ENCODE results near the gene GSTA4.

Gene GSTA4, protein sequence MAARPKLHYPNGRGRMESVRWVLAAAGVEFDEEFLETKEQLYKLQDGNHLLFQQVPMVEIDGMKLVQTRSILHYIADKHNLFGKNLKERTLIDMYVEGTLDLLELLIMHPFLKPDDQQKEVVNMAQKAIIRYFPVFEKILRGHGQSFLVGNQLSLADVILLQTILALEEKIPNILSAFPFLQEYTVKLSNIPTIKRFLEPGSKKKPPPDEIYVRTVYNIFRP

DNA sequence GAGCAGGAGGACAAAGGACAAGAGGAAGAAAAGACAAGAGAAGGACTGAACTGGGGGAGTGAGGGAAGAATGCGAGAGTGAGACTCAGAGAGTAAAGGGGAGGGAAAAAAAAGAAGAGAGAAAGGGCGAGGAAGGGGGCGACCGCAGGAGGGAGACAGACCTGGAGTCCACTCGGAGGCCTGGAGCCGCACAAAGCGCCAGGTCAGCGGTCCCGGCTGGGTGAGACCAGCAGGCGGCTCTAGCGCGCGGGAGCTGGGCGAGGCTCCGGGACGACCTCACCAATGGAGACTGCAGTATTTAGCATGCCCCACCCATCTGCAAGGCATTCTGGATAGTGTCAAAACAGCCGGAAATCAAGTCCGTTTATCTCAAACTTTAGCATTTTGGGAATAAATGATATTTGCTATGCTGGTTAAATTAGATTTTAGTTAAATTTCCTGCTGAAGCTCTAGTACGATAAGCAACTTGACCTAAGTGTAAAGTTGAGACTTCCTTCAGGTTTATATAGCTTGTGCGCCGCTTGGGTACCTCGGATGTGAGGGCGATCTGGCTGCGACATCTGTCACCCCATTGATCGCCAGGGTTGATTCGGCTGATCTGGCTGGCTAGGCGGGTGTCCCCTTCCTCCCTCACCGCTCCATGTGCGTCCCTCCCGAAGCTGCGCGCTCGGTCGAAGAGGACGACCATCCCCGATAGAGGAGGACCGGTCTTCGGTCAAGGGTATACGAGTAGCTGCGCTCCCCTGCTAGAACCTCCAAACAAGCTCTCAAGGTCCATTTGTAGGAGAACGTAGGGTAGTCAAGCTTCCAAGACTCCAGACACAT is at the start of gene GSTA4:
Gene GSTA4 (minus strand): TSS at position 196 of the 824 bp plus-strand sequence. CDS start 1,041 bp downstream, outside the sequence.
- ATAC-seq: peak; percentile 93 to 94

- ATAC-seq: no peak
Measured at GRCh38 chr6:53044572-53044971, 49.5 kb upstream of the GSTA4 start.

- ATAC-seq: no peak
Measured at GRCh38 chr6:53044071-53044470, 49.0 kb upstream of the GSTA4 start.

- no peak for ATAC-seq
Measured at GRCh38 chr6:53043581-53043980, 48.5 kb upstream of the GSTA4 start.

- no peak for ATAC-seq
Measured at GRCh38 chr6:53042112-53042511, 47.0 kb upstream of the GSTA4 start.

GRCh38 chr6:53041356-53041755 is 46.3 kb upstream of the GSTA4 start:
- ATAC-seq: no peak

DNA sequence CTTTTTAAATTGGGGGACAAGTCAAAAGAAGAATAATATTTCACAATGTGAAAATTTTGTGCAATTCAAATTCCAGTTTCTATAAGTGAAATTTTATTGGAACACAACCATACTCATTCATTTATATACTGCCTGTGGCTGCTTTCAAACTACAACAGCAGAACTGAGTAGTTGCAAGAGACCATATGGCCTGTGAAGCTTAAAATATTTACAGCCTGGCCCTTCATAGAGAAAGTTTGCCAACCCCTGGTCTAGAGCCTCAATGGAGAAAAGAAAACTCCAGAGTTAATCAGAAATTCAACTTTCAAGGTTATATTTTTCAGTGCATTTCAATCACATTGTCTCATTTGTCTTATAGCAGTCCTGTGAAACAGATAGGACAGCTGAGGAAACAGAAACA is 43.5 kb upstream of the GSTA4 start:
- ATAC-seq: no peak

DNA sequence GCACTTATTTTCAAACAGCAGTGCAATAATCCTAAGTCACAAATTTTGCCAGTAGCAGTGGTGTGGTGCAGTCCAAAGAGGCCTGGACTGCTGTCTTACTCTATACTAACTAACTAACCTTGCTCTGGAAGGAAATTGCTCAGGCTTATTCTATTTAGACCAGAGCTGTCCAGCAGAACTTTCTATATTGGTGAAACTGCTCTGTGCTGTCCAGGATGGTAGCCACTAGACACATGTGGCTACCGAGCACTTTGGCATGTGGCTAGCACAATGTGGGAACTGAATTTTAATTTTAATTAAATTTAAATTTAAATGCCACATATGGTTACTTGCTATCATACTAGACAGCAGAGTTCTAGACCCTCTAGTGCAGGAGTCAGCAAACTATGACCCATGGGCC is 43.1 kb upstream of the GSTA4 start:
- no peak for ATAC-seq

GRCh38 chr6:53035549-53036213 is 40.6 kb upstream of the GSTA4 start:
- no peak for ATAC-seq

DNA sequence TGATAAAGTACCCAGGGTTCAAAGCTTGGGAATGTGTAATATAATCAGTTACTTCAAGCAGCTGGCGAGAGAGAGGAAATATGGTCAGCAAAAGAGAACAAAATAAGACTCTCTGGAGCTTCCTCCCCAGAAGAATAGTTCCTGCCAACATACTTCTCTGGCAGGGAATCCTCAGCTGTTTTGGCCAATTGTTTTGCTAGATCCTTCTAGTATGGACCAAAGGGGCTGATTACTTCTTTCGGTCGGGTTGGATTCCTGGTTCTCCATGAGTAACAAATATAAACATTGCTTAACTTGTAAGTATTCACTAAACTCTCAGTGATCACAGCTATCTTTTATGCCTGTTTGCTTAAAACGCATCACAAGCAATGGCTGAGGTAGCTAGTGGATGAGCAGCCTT is 38.7 kb upstream of the GSTA4 start:
- ATAC-seq: no peak

GRCh38 chr6:53032849-53033248 is 37.8 kb upstream of the GSTA4 start:
- no peak for ATAC-seq

DNA sequence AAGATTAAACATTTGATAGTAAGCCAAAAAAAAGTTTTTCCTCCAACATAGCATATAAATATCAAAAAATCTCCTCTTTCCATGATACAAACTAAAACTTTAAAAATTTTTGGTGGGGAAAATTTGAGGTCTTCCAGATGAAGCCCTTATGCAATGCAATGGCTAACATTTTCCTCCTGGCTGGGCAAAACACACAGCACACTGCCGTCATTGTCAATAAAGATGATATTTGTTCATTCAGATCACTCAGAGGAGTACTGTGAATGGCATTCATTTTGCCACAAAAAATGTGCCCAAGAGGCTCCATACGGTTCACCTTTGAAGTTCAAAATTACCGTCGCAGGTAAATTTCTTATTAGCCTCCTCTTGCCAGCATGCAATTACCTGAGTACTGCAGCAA is 36.2 kb upstream of the GSTA4 start:
- no peak for ATAC-seq

- no peak for ATAC-seq
Measured at GRCh38 chr6:53029761-53030160, 34.7 kb upstream of the GSTA4 start.

DNA sequence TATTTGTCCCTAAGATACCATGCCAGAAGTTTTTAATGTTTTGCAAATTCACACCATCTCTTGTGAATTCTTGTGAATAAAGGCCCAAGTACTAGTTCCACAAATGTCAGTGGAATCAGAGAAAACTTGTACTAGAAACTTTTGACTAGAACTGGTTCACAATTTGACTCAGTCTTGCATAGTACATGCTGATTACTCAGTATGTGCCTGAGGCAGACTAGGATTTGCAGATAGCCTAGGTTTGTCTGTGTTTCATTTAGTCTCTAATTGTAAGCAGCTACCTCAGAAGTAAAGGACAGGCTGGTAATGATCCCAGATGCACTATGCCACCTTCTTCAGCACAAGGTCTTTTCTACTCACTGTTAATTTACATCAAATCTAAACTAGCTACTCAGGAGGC is 34.2 kb upstream of the GSTA4 start:
- no peak for ATAC-seq

GRCh38 chr6:53028467-53028866 is 33.4 kb upstream of the GSTA4 start:
- no peak for ATAC-seq

- ATAC-seq: no peak
Measured at GRCh38 chr6:53027131-53027718, 32.1 kb upstream of the GSTA4 start.

DNA sequence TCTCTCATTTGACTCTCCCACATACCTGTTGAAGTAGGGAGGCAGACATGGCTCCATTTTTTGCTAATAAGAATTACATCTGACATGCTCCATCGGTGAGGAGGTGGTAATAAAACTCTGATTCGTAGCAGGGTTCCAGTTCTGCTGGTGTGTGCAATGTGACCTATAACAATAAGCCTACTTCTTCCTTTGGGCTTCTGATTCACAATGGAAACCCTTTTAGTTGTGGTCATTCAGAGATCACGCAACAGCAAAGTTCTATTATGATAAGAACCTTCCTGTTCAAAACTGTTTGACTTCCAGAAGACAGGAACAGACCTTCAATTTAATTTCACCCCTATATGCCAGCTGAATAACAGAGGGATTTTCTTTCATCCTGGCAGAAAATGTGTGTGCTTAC is 31.4 kb upstream of the GSTA4 start:
- ATAC-seq: no peak

- ATAC-seq: no peak
Measured at GRCh38 chr6:53023323-53023722, 28.2 kb upstream of the GSTA4 start.

DNA sequence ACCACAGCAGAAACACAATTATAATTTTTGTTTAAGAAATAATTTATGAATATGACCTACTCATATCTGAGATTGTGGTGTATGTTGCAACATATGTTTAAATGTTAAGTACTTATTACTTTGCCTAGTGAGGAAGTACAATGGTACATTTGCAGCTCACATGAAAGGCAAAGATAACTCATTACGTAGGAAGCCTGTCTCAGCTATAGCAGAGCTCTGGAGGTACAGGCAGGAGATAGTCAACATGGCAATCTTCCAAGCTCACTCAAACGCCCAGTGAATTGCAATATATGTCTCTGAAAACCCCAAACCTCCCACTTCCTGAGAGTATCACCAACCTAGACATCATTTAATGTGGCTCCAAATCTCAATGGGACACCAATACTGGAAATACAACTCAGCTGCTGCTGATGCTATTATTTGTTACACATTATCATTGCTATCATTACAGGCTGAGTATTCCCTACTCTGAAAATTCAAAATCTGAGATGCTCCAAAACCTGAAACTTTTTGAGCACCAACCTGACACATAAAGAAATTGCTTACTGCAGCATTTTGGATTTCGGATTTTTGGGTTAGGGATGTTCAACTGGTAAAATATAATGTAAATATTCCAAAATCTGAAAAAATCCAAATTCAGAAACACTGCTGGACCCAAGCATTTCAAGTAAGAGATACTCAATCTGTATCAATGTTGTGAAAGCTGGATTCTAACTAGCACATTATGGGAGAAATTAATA is 25.1 kb upstream of the GSTA4 start:
- ATAC-seq: no peak

DNA sequence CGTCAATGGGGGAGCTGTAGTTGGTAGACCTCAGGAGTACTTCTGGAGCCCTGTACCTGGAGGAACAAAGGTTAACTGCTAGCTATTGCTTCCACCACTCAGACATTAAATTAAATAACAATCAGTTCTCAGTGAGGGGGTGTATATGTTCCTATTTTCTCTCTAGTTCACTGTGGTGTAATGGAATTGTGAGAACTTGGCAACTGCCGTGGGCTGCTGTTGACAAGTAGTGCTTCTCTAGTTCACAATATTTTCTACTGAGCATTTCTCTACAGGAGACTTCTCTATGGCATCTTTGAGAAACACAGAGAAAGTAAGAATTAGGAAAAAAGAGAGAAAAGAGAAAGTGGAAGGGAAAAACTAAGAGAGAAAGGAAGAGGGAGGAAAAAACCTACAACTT is 23.4 kb upstream of the GSTA4 start:
- no peak for ATAC-seq

DNA sequence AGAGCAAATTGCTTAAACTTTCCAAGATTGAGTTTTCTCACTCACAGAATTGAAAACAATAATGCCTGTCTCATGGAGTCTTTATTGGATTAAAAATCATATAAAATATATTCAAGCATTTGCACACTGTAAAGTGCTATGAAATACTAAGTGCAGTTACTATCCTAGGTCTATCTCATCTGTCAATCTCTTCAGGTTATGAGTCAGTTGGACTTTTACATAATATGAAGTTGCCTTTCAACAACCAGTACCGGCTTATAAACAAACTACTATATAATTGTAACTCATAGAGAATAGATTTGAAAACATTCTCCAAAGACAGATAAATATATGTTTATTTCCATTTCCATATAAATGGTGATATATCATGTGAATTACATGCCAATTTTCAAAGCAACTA is 20.4 kb upstream of the GSTA4 start:
- no peak for ATAC-seq

GRCh38 chr6:53014744-53015143 is 19.7 kb upstream of the GSTA4 start:
- no peak for ATAC-seq

- ATAC-seq: no peak
Measured at GRCh38 chr6:53014063-53014462, 19.0 kb upstream of the GSTA4 start.

Data from activated CD4-positive, CD25-positive, alpha-beta regulatory T cell treated with anti-CD3 and anti-CD28 coated beads, Interleukin-2, amount 50 U/mL, for 24 hours (primary cell).